HEK293T (cell line): ENCODE results near the gene STEAP2.

Source experiments
- CTCF ChIA-PET: fragments of 350-600 bp; formaldehyde crosslinking; extraction: SDS; loops from one replicate; lab custom pipeline; 2021; ENCODE audit warnings: antibody characterized with exemption, inconsistent platforms; lab: Yijun Ruan, JAX
- POLR2A ChIA-PET: fragments of 350-600 bp; formaldehyde crosslinking; extraction: SDS; loops from one replicate; lab custom pipeline; 2020; ENCODE audit warnings: antibody characterized with exemption, inconsistent platforms; lab: Yijun Ruan, JAX
- DNase-seq: peaks from one replicate; pipeline ENCODE4 v3.0.0; 2012; ENCODE audit warnings: mixed read lengths; ENCODE audit errors: extremely low spot score
- ARNT ChIP-seq: fragments of 450-650 bp; IDR thresholded peaks from 2 replicates; pipeline ENCODE4 v1.6.1; 2017; ENCODE audit warnings: mild to moderate bottlenecking
- BHLHE40 ChIP-seq: fragments of 450-650 bp; IDR thresholded peaks from 2 replicates; pipeline ENCODE4 v1.6.1; 2016; ENCODE audit warnings: mild to moderate bottlenecking, moderate library complexity, borderline replicate concordance
- CTBP1 ChIP-seq: fragments of 450-650 bp; IDR thresholded peaks from 2 replicates; pipeline ENCODE4 v1.6.1; 2016; ENCODE audit warnings: borderline replicate concordance
- ELF4 ChIP-seq: fragments of 450-650 bp; IDR thresholded peaks from 2 replicates; pipeline ENCODE4 v1.6.1; 2017; ENCODE audit warnings: antibody characterized with exemption
- FOXA1 ChIP-seq: fragments of 450-650 bp; IDR thresholded peaks from 2 replicates; pipeline ENCODE4 v1.6.1; 2016; ENCODE audit warnings: mild to moderate bottlenecking
- FOXK2 ChIP-seq: fragments of 450-650 bp; IDR thresholded peaks from 2 replicates; pipeline ENCODE4 v1.6.1; 2016; ENCODE audit warnings: mild to moderate bottlenecking
- FOXM1 ChIP-seq: fragments of 450-650 bp; IDR thresholded peaks from 2 replicates; pipeline ENCODE4 v1.6.1; 2017; ENCODE audit warnings: mild to moderate bottlenecking, borderline replicate concordance
- HDGF ChIP-seq: fragments of 450-650 bp; IDR thresholded peaks from 2 replicates; pipeline ENCODE4 v1.6.1; 2017; ENCODE audit warnings: antibody characterized with exemption, borderline replicate concordance
- L3MBTL2 ChIP-seq: fragments of 450-650 bp; conservative IDR thresholded peaks from 2 replicates; pipeline ENCODE4 v1.6.1; 2016; ENCODE audit warnings: mild to moderate bottlenecking
- LEF1 ChIP-seq: fragments of 450-650 bp; IDR thresholded peaks from 2 replicates; pipeline ENCODE4 v1.6.1; 2017; ENCODE audit warnings: mild to moderate bottlenecking, borderline replicate concordance
- NFRKB ChIP-seq: fragments of 450-650 bp; IDR thresholded peaks from 2 replicates; pipeline ENCODE4 v1.6.1; 2016; ENCODE audit warnings: mild to moderate bottlenecking, moderate library complexity
- SP1 ChIP-seq: fragments of 450-650 bp; IDR thresholded peaks from 2 replicates; pipeline ENCODE4 v1.6.1; 2017
- SUZ12 ChIP-seq: fragments of 450-650 bp; IDR thresholded peaks from 2 replicates; pipeline ENCODE4 v1.6.1; 2016; ENCODE audit warnings: mild to moderate bottlenecking
- TARDBP ChIP-seq: fragments of 450-650 bp; IDR thresholded peaks from 2 replicates; pipeline ENCODE4 v1.6.1; 2016
- ZNF384 ChIP-seq: fragments of 450-650 bp; IDR thresholded peaks from 2 replicates; pipeline ENCODE4 v1.6.1; 2016
- TF ChIP-seq, protein P1 (sequence below): fragments of 450-650 bp; IDR thresholded peaks from 2 replicates; pipeline ENCODE4 v1.6.1; 2016

Gene STEAP2

DNA sequence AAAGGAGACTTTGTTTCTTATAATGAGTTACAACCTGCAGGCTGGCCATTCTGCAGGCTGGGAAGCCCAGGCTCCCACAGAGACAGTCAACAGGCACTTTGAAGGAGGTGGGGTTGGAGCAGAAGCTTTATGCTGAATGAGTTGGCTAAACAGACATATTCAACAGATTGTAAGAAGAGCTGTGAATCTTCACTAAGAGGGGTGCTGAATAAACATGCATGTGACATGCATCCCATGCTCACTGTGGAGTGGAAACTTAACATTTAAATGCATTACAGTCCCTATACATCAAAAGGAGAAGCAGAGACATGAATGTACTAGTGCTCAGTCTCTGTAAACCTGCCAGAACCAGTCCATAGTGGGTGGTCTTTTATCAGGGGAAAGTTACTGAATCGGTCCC lies 32.0 kb downstream of the STEAP2 start:
- no peak for DNase-seq
- TF ChIP-seq BHLHE40 (no peak), LEF1 (no peak), HDGF (no peak), TARDBP (no peak), SP1 (no peak), ZNF384 (no peak), FOXM1 (no peak), CTBP1 (no peak), L3MBTL2 (no peak), FOXA1 (no peak), FOXK2 (no peak), NFRKB (no peak), SUZ12 (no peak), ELF4 (no peak), ARNT (no peak)
- TF ChIP-seq, protein P1, sequence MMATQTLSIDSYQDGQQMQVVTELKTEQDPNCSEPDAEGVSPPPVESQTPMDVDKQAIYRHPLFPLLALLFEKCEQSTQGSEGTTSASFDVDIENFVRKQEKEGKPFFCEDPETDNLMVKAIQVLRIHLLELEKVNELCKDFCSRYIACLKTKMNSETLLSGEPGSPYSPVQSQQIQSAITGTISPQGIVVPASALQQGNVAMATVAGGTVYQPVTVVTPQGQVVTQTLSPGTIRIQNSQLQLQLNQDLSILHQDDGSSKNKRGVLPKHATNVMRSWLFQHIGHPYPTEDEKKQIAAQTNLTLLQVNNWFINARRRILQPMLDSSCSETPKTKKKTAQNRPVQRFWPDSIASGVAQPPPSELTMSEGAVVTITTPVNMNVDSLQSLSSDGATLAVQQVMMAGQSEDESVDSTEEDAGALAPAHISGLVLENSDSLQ, result no peak
- POLR2A ChIA-PET, result interaction anchor here (2.2 kb wide), 1 partner anchor 32 kb away, joined by 18 read pairs; the partner anchor contains the start of gene STEAP2
- CTCF ChIA-PET, result interaction anchor here (0.8 kb wide), 1 partner anchor 32 kb away, joined by 5 read pairs; the partner anchor contains the start of gene STEAP2

DNA sequence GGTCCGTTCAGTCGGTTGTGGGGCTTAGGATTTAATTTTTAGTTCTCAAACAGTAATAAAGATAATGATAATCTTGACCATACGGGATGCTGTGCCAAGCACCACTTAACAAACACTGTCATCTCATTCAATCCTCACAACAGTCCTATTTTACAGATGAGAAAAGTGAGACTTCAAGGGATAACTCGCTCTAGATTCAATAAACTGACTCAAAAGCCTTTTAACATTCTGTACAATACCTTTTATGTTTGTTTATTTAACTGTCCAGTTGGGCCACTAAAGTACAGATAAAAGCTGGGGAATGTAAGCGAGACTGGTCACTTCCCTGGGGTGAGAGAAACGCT lies 33.0 kb downstream of the STEAP2 start:
- DNase-seq, result no peak
- ChIA-PET POLR2A (interaction anchor here (2.2 kb wide), 1 partner anchor 33 kb away, joined by 18 read pairs; the partner anchor contains the start of gene STEAP2), CTCF (interaction anchor here (0.8 kb wide), 1 partner anchor 33 kb away, joined by 5 read pairs; the partner anchor contains the start of gene STEAP2)
- TF ChIP-seq SUZ12 (no peak), ELF4 (no peak), NFRKB (no peak)

DNA sequence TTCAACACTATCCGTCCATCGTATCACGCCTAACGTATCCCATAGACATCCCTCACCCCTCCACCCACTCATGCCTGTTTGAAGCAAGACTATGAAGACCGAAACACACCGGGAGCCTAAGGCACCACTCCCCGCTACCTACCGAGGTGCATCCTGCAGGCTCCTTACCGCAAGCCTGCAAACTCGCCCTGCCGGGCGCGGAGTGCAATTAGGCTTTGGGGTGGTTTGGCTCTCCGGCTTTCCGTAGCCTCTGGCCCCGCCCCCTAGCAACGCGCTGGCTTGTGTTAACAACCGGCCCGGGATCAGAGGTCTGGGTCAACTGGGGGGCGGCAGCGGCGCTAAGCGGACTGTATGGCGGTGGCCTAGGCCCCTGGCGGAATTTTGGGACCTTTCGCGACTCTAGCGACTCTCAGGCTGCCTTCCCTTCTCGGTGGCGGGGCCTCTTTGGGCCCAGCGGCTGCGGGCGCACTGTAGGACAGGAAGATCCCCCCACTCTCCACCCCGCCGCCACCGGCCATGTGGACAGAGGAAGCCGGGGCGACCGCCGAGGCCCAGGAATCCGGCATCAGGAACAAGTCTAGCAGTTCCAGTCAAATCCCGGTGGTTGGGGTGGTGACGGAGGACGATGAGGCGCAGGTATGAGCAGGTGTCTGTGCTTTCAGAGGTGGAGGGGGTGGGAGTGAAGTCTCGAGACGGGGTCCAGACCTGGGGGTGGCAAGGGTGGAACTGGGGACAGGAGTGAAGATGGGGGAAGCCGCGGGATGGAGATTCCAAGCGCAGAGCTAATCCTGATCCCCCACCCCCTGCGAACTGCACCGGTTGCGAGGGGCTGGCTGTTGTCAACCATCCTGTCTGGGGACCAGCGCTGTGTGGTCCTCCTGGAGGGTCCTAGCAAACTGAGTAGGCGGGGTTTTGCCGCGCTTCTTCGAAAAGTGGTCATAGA lies 33.6 kb downstream of the STEAP2 start, which contains the start of gene CFAP69:
Gene CFAP69, plus strand, starts transcription at position 266 of the 943 bp plus-strand sequence. Its CDS starts 251 bp downstream, at position 517.
- ChIA-PET CTCF (interaction anchor here (0.8 kb wide), 1 partner anchor 183 kb away, joined by 3 read pairs; no protein-coding TSS in a partner anchor), POLR2A (interaction anchor here (2.2 kb wide), 1 partner anchor 33 kb away, joined by 18 read pairs; the partner anchor contains the start of gene STEAP2)
- TF ChIP-seq, protein P1, result no peak
- TF ChIP-seq L3MBTL2 (peak; percentile 51), FOXM1 (0 out of 2 replicates have a peak, but pooled peaks have one; percentile 14)
- peak; percentile 87 for DNase-seq

DNA sequence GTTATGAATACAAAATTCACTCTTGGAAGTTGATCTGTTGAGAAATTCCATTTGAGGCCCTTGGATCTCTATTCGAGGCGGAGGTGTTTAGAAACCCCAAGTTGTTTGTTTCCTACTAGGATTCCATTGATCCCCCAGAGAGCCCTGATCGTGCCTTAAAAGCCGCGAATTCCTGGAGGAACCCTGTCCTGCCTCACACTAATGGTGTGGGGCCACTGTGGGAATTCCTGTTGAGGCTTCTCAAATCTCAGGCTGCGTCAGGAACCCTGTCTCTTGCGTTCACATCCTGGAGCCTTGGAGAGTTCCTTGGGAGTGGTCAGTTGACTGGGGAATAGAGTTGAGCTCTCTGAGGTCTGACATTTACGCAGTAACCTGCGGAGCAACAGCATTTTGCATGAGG lies 34.6 kb downstream of the STEAP2 start:
- POLR2A ChIA-PET, result no interaction called here
- CTCF ChIA-PET, result interaction anchor here (0.8 kb wide), 1 partner anchor 182 kb away, joined by 3 read pairs; no protein-coding TSS in a partner anchor
- TF ChIP-seq ARNT (no peak), FOXM1 (no peak)
- DNase-seq, result peak; percentile 14

DNA sequence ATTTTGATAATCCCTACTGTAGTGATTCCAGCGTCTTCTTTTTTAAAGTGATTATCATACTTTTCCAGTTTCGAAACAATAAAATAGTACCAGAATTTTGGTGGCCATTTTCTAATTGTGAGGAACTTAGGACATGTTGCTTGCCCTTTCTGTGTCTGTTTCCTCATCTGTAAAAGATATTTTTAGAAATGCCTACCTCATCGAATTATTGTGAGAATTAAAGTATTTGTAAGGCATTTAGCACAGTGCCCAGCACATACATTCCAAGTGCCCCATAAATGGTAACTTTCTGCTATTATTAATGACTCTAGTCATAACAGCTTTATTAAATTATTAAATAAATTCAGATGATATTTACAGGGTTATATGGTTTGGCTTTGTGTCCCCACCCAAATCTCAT lies 37.2 kb downstream of the STEAP2 start:
- DNase-seq, result no peak
- ChIA-PET POLR2A (no interaction called here), CTCF (no interaction called here)
- TF ChIP-seq ZNF384, result no peak
- no peak for TF ChIP-seq FOXK2
- no peak for TF ChIP-seq CTBP1
- no peak for TF ChIP-seq SP1
- TF ChIP-seq ELF4, result no peak
- TF ChIP-seq NFRKB, result no peak
- no peak for TF ChIP-seq BHLHE40
- no peak for TF ChIP-seq TARDBP
- TF ChIP-seq HDGF, result no peak
- TF ChIP-seq FOXA1, result no peak
- no peak for TF ChIP-seq LEF1
- no peak for TF ChIP-seq ARNT
- TF ChIP-seq FOXM1, result no peak
- TF ChIP-seq, protein P1, result no peak
- TF ChIP-seq L3MBTL2, result no peak
- no peak for TF ChIP-seq SUZ12

DNA sequence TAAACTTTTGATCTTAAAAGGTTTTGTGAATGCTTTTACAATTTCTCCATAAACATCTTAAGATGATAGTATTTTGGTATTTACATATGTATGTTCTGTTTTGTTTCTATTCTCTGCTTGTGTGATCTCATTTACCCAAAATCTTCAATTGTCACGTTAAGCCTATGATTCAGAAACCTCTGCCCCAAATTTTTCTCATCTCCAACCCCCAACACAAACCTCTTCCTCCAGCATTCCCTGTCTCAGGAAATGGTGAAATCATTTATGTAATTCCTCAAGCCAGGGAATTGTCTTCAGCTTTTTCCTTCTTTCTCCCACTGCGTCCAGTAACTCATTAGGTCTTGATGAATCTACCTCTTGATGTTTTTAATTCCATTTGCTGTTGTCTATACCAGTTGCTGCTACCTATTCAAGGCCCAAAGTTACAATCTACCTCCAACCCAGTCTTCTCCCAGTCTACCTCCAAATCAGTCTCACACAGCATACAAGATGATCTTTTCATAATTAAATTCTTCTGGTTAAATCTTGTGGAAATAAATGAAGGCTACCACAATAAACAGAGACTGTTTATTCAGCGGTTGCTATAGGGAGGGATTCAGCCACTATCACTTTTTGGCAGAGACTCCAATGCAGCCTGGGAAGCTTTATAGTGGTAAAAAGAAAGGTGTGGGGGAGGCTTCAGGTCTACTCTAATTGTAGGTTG lies 39.2 kb downstream of the STEAP2 start:
- no peak for TF ChIP-seq ARNT
- TF ChIP-seq FOXM1, result no peak
- TF ChIP-seq ZNF384, result no peak
- no peak for TF ChIP-seq SUZ12
- TF ChIP-seq NFRKB, result no peak
- no peak for TF ChIP-seq BHLHE40
- TF ChIP-seq CTBP1, result no peak
- no peak for TF ChIP-seq ELF4
- TF ChIP-seq HDGF, result no peak
- TF ChIP-seq, protein P1, result no peak
- no peak for DNase-seq
- POLR2A ChIA-PET, result no interaction called here
- CTCF ChIA-PET, result interaction anchor here (1.1 kb wide), 1 partner anchor 18 kb away, joined by 3 read pairs; no protein-coding TSS in a partner anchor
